ENCODE results near the gene AMT. TPM values are rescaled to one million over a fixed set of nuclear protein-coding genes. Genes with fewer than 3 reads are reported as not detected.

The AMT gene
- polyA plus RNA-seq, 1 experiment: 5.5 TPM

- no peak for TF ChIP-seq CTCF (IDR thresholded peaks at IDR 0.05; ENCODE audit: low read depth, low read length)
- no peaks in the 10 kb centered on the region for H3K27me3 ChIP-seq (ENCODE audit: control insufficient read depth, insufficient read depth, low read length)
- H3K27ac ChIP-seq (ENCODE audit: low read depth, low read length): no peak overlapping the region
- DNase-seq (ENCODE audit: low read depth, low spot score): no peak
- no peak overlapping the region for H3K4me3 ChIP-seq (ENCODE audit: low read depth, low read length)
- CTCF ChIA-PET: interaction anchor here (3.7 kb wide), 1 partner anchor 11 kb away, joined by 14 read pairs; no protein-coding TSS in a partner anchor
- no peaks in the 10 kb centered on the region for H3K9me3 ChIP-seq (ENCODE audit: control insufficient read depth, insufficient read depth, low read length)
- POLR2A ChIA-PET: no interaction called here
Measured at GRCh38 chr3:49460188-49460890, 38.1 kb upstream of the AMT start.

- DNase-seq (ENCODE audit: low read depth, low spot score): no peak
- no peak for TF ChIP-seq CTCF (IDR thresholded peaks at IDR 0.05; ENCODE audit: low read depth, low read length)
- Histone ChIP-seq H3K9me3 (ENCODE audit: control insufficient read depth, insufficient read depth, low read length) (no peaks in the 10 kb centered on the region), H3K4me3 (ENCODE audit: low read depth, low read length) (no peak overlapping the region), H3K27ac (ENCODE audit: low read depth, low read length) (no peak overlapping the region), H3K27me3 (ENCODE audit: control insufficient read depth, insufficient read depth, low read length) (no peaks in the 10 kb centered on the region)
- POLR2A ChIA-PET: interaction anchor here (0.5 to 1.1 kb wide), 3 partner anchors 13 to 439 kb away, joined by 4 to 8 read pairs (median 5); partner anchors contain the start of genes DAG1 and DALRD3
- CTCF ChIA-PET: interaction anchor here (0.7 kb wide), 1 partner anchor 162 kb away, joined by 6 read pairs; no protein-coding TSS in a partner anchor
Measured at GRCh38 chr3:49456466-49456865, 34.2 kb upstream of the AMT start.

GRCh38 chr3:49454898-49455681 is 32.8 kb upstream of the AMT start:
- CTCF ChIA-PET: interaction anchor here (0.5 to 1.6 kb wide), 4 partner anchors 104 to 250 kb away, joined by 3 to 4 read pairs (median 3); partner anchors contain the start of gene USP4
- TF ChIP-seq CTCF (IDR thresholded peaks at IDR 0.05; ENCODE audit: low read depth, low read length): no peak
- Histone ChIP-seq H3K4me3 (ENCODE audit: low read depth, low read length) (no peak overlapping the region), H3K9me3 (ENCODE audit: control insufficient read depth, insufficient read depth, low read length) (no peaks in the 10 kb centered on the region), H3K27me3 (ENCODE audit: control insufficient read depth, insufficient read depth, low read length) (no peaks in the 10 kb centered on the region), H3K27ac (ENCODE audit: low read depth, low read length) (no peak overlapping the region)
- POLR2A ChIA-PET: no interaction called here
- DNase-seq (ENCODE audit: low read depth, low spot score): no peak

DNA sequence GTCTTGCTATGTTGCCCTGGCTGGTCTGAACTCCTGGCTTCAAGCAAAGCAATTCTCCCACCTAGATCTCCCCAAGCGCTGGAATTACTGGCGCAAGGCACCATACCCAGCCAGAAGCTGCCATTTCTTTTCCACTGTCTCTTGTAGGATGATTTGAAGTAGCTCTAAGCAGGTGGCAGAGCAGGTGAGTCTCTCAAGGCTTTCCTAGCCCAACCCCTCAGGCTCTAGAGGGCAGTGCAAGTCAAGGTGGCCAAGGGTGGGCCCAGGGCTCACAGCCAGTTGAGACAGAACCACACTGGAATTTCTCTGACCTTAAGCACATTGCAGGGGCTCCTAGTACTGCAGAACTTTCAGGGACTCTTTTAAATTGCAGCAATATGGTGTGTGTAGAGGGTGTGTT is 32.2 kb upstream of the AMT start:
- Histone ChIP-seq H3K4me3 (ENCODE audit: low read depth, low read length) (no peak overlapping the region), H3K9me3 (ENCODE audit: control insufficient read depth, insufficient read depth, low read length) (no peaks in the 10 kb centered on the region), H3K27ac (ENCODE audit: low read depth, low read length) (no peak overlapping the region), H3K27me3 (ENCODE audit: control insufficient read depth, insufficient read depth, low read length) (no peaks in the 10 kb centered on the region)
- ChIA-PET CTCF (interaction anchor here (0.6 to 1.6 kb wide), 3 partner anchors 112 to 249 kb away, joined by 3 read pairs; partner anchors contain the start of gene USP4), POLR2A (no interaction called here)
- no peak for TF ChIP-seq CTCF (IDR thresholded peaks at IDR 0.05; ENCODE audit: low read depth, low read length)
- no peak for DNase-seq (ENCODE audit: low read depth, low spot score)

DNA sequence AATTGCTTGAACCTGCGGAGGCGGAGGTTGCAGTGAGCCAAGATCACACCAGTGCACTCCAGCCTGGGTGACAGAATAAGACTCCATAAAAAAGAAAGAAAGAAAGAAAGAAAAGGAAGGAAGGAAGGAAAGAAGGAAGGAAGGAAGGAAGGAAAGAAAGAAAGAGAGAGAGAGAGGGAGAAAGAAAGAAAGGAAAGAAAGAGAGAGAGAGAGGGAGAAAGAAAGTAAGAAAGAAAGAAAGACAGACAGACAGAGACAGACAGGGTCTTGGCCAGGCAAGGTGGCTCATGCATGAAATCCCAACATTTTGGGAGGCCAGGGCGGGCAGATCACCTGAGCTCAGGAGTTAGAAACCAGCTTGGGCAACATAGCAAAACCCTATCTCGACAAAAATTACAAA is 31.3 kb upstream of the AMT start:
- POLR2A ChIA-PET: no interaction called here
- DNase-seq (ENCODE audit: low read depth, low spot score): no peak
- TF ChIP-seq CTCF (IDR thresholded peaks at IDR 0.05; ENCODE audit: low read depth, low read length): no peak
- H3K27me3 ChIP-seq (ENCODE audit: control insufficient read depth, insufficient read depth, low read length): no peaks in the 10 kb centered on the region
- no peak overlapping the region for H3K27ac ChIP-seq (ENCODE audit: low read depth, low read length)
- CTCF ChIA-PET: interaction anchor here (1.6 kb wide), 1 partner anchor 114 kb away, joined by 3 read pairs; the partner anchor contains the start of gene USP4
- H3K4me3 ChIP-seq (ENCODE audit: low read depth, low read length): no peak overlapping the region
- no peaks in the 10 kb centered on the region for H3K9me3 ChIP-seq (ENCODE audit: control insufficient read depth, insufficient read depth, low read length)

Measured in AG04450 (cell line).